Measurements from ENCODE around the gene TRIM45. TPM values are rescaled to one million over a fixed set of nuclear protein-coding genes. Genes with fewer than 3 reads are reported as not detected.

Gene TRIM45
- total and polyA plus RNA-seq, 4 experiments from 2014 or later: 0.11 to 0.25 (median 0.20) TPM; not detected in 1

DNA sequence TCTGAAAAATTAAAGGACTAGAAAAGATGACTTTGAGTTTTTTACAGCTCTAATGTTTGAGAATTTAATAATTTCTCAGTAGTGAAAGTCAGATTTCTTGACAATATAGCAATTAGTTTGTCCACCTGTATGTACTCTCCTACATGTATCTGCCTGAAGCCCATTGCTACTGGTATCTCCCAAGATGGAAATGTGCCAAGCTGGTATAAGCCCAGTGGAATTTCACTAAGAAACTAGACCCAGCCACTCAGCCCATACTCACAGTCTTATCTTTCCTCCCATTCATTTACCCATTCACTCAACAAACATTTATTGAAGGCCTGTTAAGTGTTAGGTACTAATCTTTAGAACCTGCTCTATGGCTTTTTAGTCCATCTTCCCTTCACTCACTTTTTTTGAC is 21.6 kb upstream of the TRIM45 start:
- Mint-ChIP-seq H3K27ac (no peak overlapping the region), H3K9me3 (no peaks in the 10 kb centered on the region), H3K4me3 (no peak overlapping the region), H3K36me3 (no peaks in the 10 kb centered on the region), H3K27me3 (peaks cover 10% of the 10 kb centered on the region in 2 donors), H3K4me1 (no peaks in the 10 kb centered on the region)
- intact Hi-C loops (cut with micrococcal nuclease): no loop called here
- H3K9me3 ChIP-seq (ENCODE audit: control insufficient read depth in 1 of 2, low read length in 2 of 2): no peaks in the 10 kb centered on the region
- H3K4me1 ChIP-seq (ENCODE audit: insufficient read depth, low read length): no peaks in the 10 kb centered on the region
- H3K36me3 ChIP-seq (ENCODE audit: insufficient read depth, low read length): no peaks in the 10 kb centered on the region
- no peak for DNase-seq
- H3K27ac ChIP-seq (ENCODE audit: low read depth, low read length): no peak overlapping the region
- ChIA-PET POLR2A (ENCODE audit: partially characterized antibody) (no interaction called here), CTCF (ENCODE audit: partially characterized antibody) (no interaction called here)
- peaks cover 5% of the 10 kb centered on the region for H3K27me3 ChIP-seq (ENCODE audit: insufficient read depth, low read length)
- no peak overlapping the region for H3K4me3 ChIP-seq (ENCODE audit: low read length in 2 of 2)

DNA sequence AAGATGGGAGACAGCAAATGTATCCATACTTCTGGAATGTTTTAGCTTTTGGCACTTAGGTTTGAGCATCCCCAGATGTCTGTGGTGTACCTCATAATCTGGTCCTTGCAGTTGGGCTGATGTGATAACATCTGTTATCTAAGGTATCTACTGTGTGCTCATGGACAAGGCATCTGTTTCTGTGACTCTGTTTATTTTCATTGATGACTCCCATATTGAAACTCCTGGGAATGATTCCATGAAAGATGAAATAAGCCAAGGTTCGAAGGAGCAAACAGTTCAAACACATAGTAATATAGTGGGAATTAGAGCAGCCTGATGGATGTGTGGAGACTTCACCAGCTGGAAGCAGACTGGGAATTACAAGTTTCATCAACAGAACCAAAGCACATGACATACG is 20.7 kb upstream of the TRIM45 start:
- no peak for DNase-seq
- Mint-ChIP-seq H3K4me3 (no peak overlapping the region), H3K27ac (no peak overlapping the region), H3K27me3 (peaks cover 8 to 10% of the 10 kb centered on the region in 2 donors), H3K36me3 (no peaks in the 10 kb centered on the region), H3K4me1 (no peaks in the 10 kb centered on the region), H3K9me3 (no peaks in the 10 kb centered on the region)
- Histone ChIP-seq H3K36me3 (ENCODE audit: insufficient read depth, low read length) (no peaks in the 10 kb centered on the region), H3K4me3 (ENCODE audit: low read length in 2 of 2) (no peak overlapping the region), H3K9me3 (ENCODE audit: control insufficient read depth in 1 of 2, low read length in 2 of 2) (no peaks in the 10 kb centered on the region), H3K27me3 (ENCODE audit: insufficient read depth, low read length) (peaks cover 5% of the 10 kb centered on the region), H3K27ac (ENCODE audit: low read depth, low read length) (no peak overlapping the region), H3K4me1 (ENCODE audit: insufficient read depth, low read length) (no peaks in the 10 kb centered on the region)
- POLR2A ChIA-PET (ENCODE audit: partially characterized antibody): no interaction called here
- intact Hi-C loops (cut with micrococcal nuclease): no loop called here
- CTCF ChIA-PET (ENCODE audit: partially characterized antibody): interaction anchor here (1.0 to 1.1 kb wide), 2 partner anchors 13 to 18 kb away, joined by 3 read pairs; no protein-coding TSS in a partner anchor

DNA sequence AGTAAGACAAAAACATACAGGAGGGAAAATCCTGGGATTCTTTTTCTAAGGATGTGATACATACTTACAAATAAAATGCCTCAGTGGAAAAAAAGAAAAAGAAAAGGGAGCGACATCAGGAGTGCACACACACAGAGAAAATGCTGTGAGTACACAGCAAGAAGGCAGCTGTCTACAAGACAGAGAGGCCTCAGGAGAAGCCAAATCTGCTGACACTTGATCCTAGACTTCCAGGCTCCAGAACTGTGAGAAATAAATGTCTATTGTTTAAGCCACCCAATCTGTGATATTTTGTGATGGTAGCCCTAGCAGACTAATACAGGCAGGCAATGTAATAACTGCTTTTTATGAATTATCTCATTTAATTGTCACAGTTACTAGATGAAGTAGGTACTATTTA is 17.0 kb upstream of the TRIM45 start:
- H3K27ac Mint-ChIP-seq: no peak overlapping the region
- Histone ChIP-seq H3K27ac (ENCODE audit: low read depth, low read length) (no peak overlapping the region), H3K4me1 (ENCODE audit: insufficient read depth, low read length) (no peaks in the 10 kb centered on the region), H3K4me3 (ENCODE audit: low read length in 2 of 2) (no peak overlapping the region), H3K9me3 (ENCODE audit: control insufficient read depth in 1 of 2, low read length in 2 of 2) (no peaks in the 10 kb centered on the region), H3K36me3 (ENCODE audit: insufficient read depth, low read length) (no peaks in the 10 kb centered on the region), H3K27me3 (ENCODE audit: insufficient read depth, low read length) (no peaks in the 10 kb centered on the region)
- ChIA-PET CTCF (ENCODE audit: partially characterized antibody) (interaction anchor here (1.0 kb wide), 1 partner anchor 10 kb away, joined by 4 read pairs; no protein-coding TSS in a partner anchor), POLR2A (ENCODE audit: partially characterized antibody) (no interaction called here)
- intact Hi-C loops (cut with micrococcal nuclease): no loop called here
- H3K4me1 Mint-ChIP-seq: no peaks in the 10 kb centered on the region
- peaks cover 3 to 6% of the 10 kb centered on the region in 2 donors for H3K27me3 Mint-ChIP-seq
- H3K4me3 Mint-ChIP-seq: no peak overlapping the region
- DNase-seq: no peak
- H3K36me3 Mint-ChIP-seq: no peaks in the 10 kb centered on the region
- H3K9me3 Mint-ChIP-seq: no peaks in the 10 kb centered on the region

DNA sequence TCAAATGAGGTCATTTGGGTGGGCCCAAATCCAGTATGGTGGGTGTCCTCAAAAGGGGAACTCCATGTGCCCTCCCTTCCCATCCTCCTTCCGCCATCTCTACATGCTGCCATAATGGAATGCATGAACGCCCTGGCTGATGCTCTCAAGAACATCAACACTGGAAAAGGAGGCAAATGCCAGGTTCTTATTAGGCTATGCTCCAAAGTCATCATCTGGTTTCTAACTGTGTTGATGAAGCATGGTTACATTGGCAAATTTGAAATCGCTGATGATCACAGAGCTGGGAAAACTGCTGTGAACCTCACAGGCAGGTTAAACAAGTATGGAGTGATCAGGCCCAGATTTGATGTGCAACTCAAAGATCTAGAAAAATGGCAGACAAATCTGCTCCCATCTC is 16.6 kb upstream of the TRIM45 start:
- no peak overlapping the region for H3K27ac Mint-ChIP-seq
- no peak overlapping the region for H3K27ac ChIP-seq (ENCODE audit: low read depth, low read length)
- no peak overlapping the region for H3K4me3 Mint-ChIP-seq
- no peaks in the 10 kb centered on the region for H3K4me1 Mint-ChIP-seq
- H3K9me3 ChIP-seq (ENCODE audit: control insufficient read depth in 1 of 2, low read length in 2 of 2): no peaks in the 10 kb centered on the region
- DNase-seq: no peak
- no peaks in the 10 kb centered on the region for H3K36me3 Mint-ChIP-seq
- no peaks in the 10 kb centered on the region for H3K27me3 ChIP-seq (ENCODE audit: insufficient read depth, low read length)
- POLR2A ChIA-PET (ENCODE audit: partially characterized antibody): no interaction called here
- H3K9me3 Mint-ChIP-seq: no peaks in the 10 kb centered on the region
- H3K4me1 ChIP-seq (ENCODE audit: insufficient read depth, low read length): no peaks in the 10 kb centered on the region
- intact Hi-C loops (cut with micrococcal nuclease): no loop called here
- peaks cover 4 to 7% of the 10 kb centered on the region in 2 donors for H3K27me3 Mint-ChIP-seq
- H3K36me3 ChIP-seq (ENCODE audit: insufficient read depth, low read length): no peaks in the 10 kb centered on the region
- CTCF ChIA-PET (ENCODE audit: partially characterized antibody): interaction anchor here (1.0 kb wide), 1 partner anchor 10 kb away, joined by 4 read pairs; no protein-coding TSS in a partner anchor
- H3K4me3 ChIP-seq (ENCODE audit: low read length in 2 of 2): no peak overlapping the region

DNA sequence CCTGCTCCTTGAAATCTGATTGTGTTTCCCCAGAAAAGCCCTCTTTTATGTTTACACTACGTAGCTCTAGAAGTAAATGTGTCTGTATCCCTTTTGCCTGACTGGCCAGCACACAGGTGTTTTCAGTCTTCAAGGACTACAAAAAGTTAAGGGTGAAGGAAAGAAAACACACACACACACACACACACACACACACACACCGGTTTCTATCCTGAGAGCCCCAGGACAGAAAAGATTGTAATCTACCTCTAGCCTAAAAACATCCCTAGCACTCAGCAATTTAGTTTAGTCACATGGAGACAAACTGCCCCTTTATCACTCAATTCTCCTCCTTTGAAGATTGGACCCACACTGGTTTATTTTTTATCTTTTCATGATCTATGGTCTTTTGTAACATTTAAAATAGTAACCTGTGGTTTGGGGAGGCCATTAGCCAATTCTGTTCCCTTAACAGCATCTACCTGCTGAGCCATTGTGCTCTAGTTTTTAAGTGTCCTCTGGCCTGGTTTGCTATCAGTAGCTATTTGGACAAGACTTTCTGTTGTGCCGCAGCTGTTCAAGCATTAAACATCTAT is 15.8 kb upstream of the TRIM45 start:
- Mint-ChIP-seq H3K27ac (no peak overlapping the region), H3K9me3 (no peaks in the 10 kb centered on the region), H3K4me1 (no peaks in the 10 kb centered on the region), H3K27me3 (peaks cover 4 to 7% of the 10 kb centered on the region in 2 donors), H3K4me3 (no peak overlapping the region), H3K36me3 (no peaks in the 10 kb centered on the region)
- Histone ChIP-seq H3K27me3 (ENCODE audit: insufficient read depth, low read length) (no peaks in the 10 kb centered on the region), H3K4me1 (ENCODE audit: insufficient read depth, low read length) (no peaks in the 10 kb centered on the region), H3K36me3 (ENCODE audit: insufficient read depth, low read length) (no peaks in the 10 kb centered on the region), H3K27ac (ENCODE audit: low read depth, low read length) (no peak overlapping the region), H3K4me3 (ENCODE audit: low read length in 2 of 2) (no peak overlapping the region), H3K9me3 (ENCODE audit: control insufficient read depth in 1 of 2, low read length in 2 of 2) (no peaks in the 10 kb centered on the region)
- POLR2A ChIA-PET (ENCODE audit: partially characterized antibody): no interaction called here
- DNase-seq: no peak
- intact Hi-C loops (cut with micrococcal nuclease): no loop called here
- CTCF ChIA-PET (ENCODE audit: partially characterized antibody): no interaction called here

DNA sequence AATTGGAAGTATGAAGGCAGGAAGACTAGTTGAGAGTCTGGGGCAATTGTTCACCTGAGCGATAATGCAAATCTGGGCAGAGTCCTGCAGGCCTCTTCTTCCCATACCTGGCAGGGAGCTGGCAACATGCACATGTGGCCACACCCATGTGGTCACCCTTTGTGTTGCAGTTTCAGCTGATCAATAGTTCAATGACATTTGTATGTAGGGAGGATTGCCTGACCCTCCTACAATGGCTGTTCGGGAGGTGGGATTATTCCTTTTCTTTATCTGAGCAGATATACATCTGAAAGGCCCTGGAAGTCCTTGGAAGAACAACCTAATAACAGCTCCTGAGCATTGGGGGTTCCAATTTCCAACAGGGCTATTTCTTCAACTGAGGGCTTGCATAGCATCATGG is 15.2 kb upstream of the TRIM45 start:
- Mint-ChIP-seq H3K4me3 (no peak overlapping the region), H3K27ac (no peak overlapping the region), H3K27me3 (peaks cover 4 to 7% of the 10 kb centered on the region in 2 donors), H3K9me3 (no peaks in the 10 kb centered on the region), H3K4me1 (no peaks in the 10 kb centered on the region), H3K36me3 (no peaks in the 10 kb centered on the region)
- no peaks in the 10 kb centered on the region for H3K36me3 ChIP-seq (ENCODE audit: insufficient read depth, low read length)
- no peaks in the 10 kb centered on the region for H3K4me1 ChIP-seq (ENCODE audit: insufficient read depth, low read length)
- no peak overlapping the region for H3K4me3 ChIP-seq (ENCODE audit: low read length in 2 of 2)
- no peaks in the 10 kb centered on the region for H3K9me3 ChIP-seq (ENCODE audit: control insufficient read depth in 1 of 2, low read length in 2 of 2)
- ChIA-PET CTCF (ENCODE audit: partially characterized antibody) (no interaction called here), POLR2A (ENCODE audit: partially characterized antibody) (no interaction called here)
- no peaks in the 10 kb centered on the region for H3K27me3 ChIP-seq (ENCODE audit: insufficient read depth, low read length)
- DNase-seq: no peak
- no peak overlapping the region for H3K27ac ChIP-seq (ENCODE audit: low read depth, low read length)
- intact Hi-C loops (cut with micrococcal nuclease): no loop called here

DNA sequence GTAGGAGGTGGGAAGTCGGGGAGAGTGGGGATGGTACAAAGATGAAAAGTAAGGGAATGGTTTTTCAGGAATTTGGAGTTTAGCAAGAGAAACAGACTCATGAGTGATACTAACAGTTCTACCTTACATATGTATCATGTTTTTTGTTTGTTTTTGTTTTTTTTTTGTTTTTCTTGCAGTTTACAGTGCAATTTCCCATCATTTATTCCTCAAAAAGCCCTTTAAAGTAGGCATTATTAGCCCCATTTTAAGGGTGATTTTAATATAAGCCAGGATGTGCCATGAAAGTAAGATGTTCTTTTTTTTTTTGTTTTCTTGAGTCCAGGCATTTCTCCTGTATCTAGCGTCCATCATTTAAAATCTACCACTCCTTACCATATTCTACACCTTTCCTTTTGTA is 13.8 kb upstream of the TRIM45 start:
- ChIA-PET POLR2A (ENCODE audit: partially characterized antibody) (no interaction called here), CTCF (ENCODE audit: partially characterized antibody) (no interaction called here)
- Histone ChIP-seq H3K27me3 (ENCODE audit: insufficient read depth, low read length) (no peaks in the 10 kb centered on the region), H3K4me3 (ENCODE audit: low read length in 2 of 2) (no peak overlapping the region), H3K36me3 (ENCODE audit: insufficient read depth, low read length) (no peaks in the 10 kb centered on the region), H3K27ac (ENCODE audit: low read depth, low read length) (no peak overlapping the region), H3K9me3 (ENCODE audit: control insufficient read depth in 1 of 2, low read length in 2 of 2) (no peaks in the 10 kb centered on the region), H3K4me1 (ENCODE audit: insufficient read depth, low read length) (no peaks in the 10 kb centered on the region)
- no peaks in the 10 kb centered on the region for H3K4me1 Mint-ChIP-seq
- no peaks in the 10 kb centered on the region for H3K9me3 Mint-ChIP-seq
- no peak overlapping the region for H3K4me3 Mint-ChIP-seq
- H3K27me3 Mint-ChIP-seq: peaks cover 4 to 7% of the 10 kb centered on the region in 2 donors
- no peak for DNase-seq
- intact Hi-C loops (cut with micrococcal nuclease): no loop called here
- no peaks in the 10 kb centered on the region for H3K36me3 Mint-ChIP-seq
- H3K27ac Mint-ChIP-seq: no peak overlapping the region

DNA sequence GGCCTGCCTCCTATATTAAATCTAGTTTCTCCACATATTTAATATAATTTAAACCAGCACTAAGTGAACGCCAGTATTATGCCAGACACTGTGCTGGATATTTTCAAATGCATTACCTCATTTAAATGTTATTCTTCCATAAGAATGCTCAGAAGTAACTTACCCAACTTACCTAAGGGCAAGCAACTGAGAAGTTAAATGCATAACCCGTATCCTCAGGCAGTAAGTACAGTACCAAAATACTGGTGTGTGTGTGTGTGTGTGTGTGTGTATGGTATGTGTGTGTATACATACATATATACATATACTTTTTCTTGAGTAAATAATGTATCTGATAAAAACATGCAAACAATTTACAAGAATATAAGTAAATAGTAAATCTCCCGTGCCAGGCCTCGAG is 9.0 kb upstream of the TRIM45 start:
- Histone ChIP-seq H3K4me1 (ENCODE audit: insufficient read depth, low read length) (no peaks in the 10 kb centered on the region), H3K27me3 (ENCODE audit: insufficient read depth, low read length) (no peaks in the 10 kb centered on the region), H3K27ac (ENCODE audit: low read depth, low read length) (no peak overlapping the region), H3K9me3 (ENCODE audit: control insufficient read depth in 1 of 2, low read length in 2 of 2) (no peaks in the 10 kb centered on the region), H3K36me3 (ENCODE audit: insufficient read depth, low read length) (no peaks in the 10 kb centered on the region), H3K4me3 (ENCODE audit: low read length in 2 of 2) (no peak overlapping the region)
- intact Hi-C loops (cut with micrococcal nuclease): no loop called here
- Mint-ChIP-seq H3K36me3 (no peaks in the 10 kb centered on the region), H3K4me1 (peaks cover 0 to 5% (median 2%) of the 10 kb centered on the region in 4 donors), H3K27me3 (peaks cover 13 to 19% of the 10 kb centered on the region in 2 donors), H3K4me3 (no peak overlapping the region), H3K9me3 (no peaks in the 10 kb centered on the region), H3K27ac (no peak overlapping the region)
- ChIA-PET POLR2A (ENCODE audit: partially characterized antibody) (no interaction called here), CTCF (ENCODE audit: partially characterized antibody) (interaction anchor here (3.8 kb wide), 1 partner anchor 62 kb away, joined by 111 read pairs; no protein-coding TSS in a partner anchor)
- no peak for DNase-seq

All from CD4-positive, alpha-beta memory T cell (primary cell).